Breast epithelium (tissue), 3 donors: ENCODE data around the gene CNOT8.

Source experiments
- POLR2A ChIP-seq: fragments of 450-650 bp; IDR thresholded peaks from one replicate; pipeline ENCODE4 v1.6.1; 2016; ENCODE audit warnings: antibody characterized with exemption, mild to moderate bottlenecking, moderate library complexity
- POLR2AphosphoS5 ChIP-seq, 3 donors: sonication (generic); formaldehyde crosslinking; IDR thresholded peaks; one replicate each; pipeline ENCODE4 v1.6.1; 2017; ENCODE audit warnings: antibody characterized with exemption in 3 of 3
- TF ChIP-seq, protein P1 (sequence below), 3 donors: fragments of 450-650 bp; IDR thresholded peaks; one replicate each; pipeline ENCODE4 v1.5.1; 2016 to 2017; ENCODE audit warnings: antibody characterized with exemption in 3 of 3, mild to moderate bottlenecking in 3 of 3, moderate library complexity in 3 of 3

DNA sequence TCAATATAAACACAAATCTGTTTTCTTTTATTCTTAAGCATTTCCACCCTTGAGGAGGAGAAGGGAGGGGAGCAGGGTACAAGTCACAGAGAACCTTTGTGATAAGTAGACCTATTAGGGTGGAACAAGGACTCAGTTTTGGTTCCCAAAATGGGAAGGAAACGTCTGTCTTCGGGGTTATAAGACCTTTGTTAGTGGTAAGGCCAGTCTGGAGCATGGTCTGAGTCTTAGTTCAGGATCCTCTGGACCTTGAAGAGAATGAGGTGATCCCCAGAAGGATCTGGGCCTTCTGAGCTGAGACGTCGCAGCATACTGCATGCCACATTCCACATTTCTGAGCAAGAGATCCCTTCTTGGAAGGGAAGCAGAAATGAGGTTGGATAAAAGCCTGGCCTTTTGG lies 45.3 kb upstream of the CNOT8 start:
- TF ChIP-seq POLR2AphosphoS5 (IDR thresholded peaks at IDR 0.05), result no peak
- TF ChIP-seq, protein P1, sequence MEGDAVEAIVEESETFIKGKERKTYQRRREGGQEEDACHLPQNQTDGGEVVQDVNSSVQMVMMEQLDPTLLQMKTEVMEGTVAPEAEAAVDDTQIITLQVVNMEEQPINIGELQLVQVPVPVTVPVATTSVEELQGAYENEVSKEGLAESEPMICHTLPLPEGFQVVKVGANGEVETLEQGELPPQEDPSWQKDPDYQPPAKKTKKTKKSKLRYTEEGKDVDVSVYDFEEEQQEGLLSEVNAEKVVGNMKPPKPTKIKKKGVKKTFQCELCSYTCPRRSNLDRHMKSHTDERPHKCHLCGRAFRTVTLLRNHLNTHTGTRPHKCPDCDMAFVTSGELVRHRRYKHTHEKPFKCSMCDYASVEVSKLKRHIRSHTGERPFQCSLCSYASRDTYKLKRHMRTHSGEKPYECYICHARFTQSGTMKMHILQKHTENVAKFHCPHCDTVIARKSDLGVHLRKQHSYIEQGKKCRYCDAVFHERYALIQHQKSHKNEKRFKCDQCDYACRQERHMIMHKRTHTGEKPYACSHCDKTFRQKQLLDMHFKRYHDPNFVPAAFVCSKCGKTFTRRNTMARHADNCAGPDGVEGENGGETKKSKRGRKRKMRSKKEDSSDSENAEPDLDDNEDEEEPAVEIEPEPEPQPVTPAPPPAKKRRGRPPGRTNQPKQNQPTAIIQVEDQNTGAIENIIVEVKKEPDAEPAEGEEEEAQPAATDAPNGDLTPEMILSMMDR (IDR thresholded peaks at IDR 0.05), result no peak
- TF ChIP-seq POLR2A, result no peak
